NCI-H510A (cell line): ENCODE results near the gene HECTD2.
"Not testable (repeated sequence)": the region's sequence is repeated elsewhere in the genome, so short reads cannot be mapped to it uniquely, and the experiment has no call there.

ENCODE experiments used
- DNase-seq: peaks from one replicate; lab custom pipeline; 2025; lab: John Stamatoyannopoulos, UW

HECTD2 gene

GRCh38 chr10:91412354-91413087, 2.4 kb downstream of the HECTD2 start:
- DNase-seq: no peak

DNA sequence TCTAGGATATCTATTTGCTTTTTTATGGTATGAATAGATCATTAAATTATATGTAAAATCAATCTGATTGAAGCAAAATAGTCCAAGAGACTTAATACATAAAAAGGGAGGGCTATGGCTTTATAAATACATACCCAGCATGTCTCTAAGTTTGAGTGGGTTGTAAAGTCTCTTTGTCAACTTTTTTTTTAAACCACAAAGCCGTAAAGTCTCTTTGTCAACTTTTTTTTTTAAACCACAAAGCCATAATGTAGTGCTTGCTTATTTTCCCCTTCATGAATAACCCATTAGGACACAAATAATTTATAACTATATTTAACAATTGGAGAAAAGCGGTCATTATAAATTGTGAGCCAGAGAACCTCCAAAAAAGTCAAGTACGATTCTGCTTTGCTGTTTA, 5.7 kb downstream of the HECTD2 start:
- no peak for DNase-seq

GRCh38 chr10:91416339-91416855, 6.3 kb downstream of the HECTD2 start:
- no peak for DNase-seq

GRCh38 chr10:91418416-91418815, 8.3 kb downstream of the HECTD2 start:
- DNase-seq: no peak

- no peak for DNase-seq
Measured at GRCh38 chr10:91420868-91421267, 10.7 kb downstream of the HECTD2 start.

DNA sequence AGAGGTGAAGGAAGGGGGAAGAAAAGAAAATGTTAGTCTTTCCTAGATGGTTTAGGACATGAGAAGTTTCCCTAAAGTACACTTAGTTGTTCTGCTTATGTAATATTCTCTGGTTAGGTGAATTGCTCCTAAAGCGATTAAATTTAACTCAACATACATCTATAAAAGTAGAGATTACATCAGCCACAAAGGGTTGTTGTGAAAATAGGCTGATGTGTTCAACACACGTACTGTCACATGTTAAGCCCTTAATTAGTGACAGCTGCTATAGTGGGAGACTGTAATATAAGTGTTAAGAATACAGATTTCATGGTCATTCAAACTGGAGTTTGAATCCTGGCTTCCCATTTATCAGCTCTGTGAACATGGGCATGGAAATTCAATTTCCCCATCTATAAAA, 12.8 kb downstream of the HECTD2 start:
- no peak for DNase-seq

DNA sequence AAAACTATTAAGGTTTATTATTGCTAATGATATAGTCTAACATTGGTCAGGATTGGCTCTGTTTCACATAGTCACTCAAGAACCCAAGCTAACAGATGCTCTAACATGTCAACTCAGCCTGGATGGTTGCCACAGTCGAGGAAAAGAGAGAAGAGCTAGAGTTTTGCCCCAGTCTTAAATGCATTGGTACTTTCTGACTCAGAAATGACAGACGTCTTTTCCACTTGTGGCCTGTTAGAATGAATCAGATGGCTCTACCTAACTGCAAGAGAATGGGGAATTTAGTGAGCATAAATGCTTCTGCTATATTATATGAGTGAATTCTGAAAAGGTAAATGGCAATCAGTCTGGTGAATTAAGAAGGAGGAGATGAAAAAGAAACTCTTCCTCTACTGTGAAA, 13.9 kb downstream of the HECTD2 start:
- no peak for DNase-seq

GRCh38 chr10:91432175-91432574, 22.0 kb downstream of the HECTD2 start:
- DNase-seq: no peak

DNA sequence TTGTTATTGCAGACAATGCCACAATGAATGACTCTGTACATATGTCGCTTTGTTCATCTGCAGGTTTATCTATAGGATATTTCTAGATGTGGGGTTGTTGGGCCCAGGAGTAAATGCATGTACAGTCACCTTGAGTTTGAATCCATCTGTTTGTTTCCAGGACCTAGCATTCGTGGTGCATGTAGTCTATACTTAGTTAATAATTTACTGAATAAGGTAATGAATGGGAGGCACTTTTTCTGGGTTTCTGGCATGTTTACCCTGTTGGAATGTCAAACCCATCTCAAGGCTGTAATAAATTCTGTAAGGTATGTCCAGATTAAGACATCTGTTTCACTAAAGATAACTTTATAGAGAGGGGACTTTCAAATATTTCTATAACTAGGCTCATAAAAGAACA, 23.5 kb downstream of the HECTD2 start:
- no peak for DNase-seq

DNA sequence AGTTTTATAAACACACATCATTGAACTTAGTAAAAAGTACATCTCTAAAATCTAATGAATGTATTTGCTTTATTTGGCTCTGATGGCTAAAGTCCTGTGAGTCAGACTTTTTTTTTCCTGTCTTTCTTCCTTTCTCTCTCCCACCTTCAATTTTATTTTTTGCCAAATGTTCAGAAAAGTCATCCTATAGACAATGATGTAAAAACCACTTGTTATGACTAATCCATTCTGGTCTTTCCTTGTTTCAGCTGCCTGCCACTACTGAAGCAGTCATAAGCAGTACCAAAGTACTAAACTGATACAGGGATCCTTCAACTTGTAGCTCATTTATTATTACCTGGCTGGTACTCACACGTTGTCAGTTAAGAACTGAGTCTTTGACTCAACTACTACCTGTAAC, 23.9 kb downstream of the HECTD2 start:
- no peak for DNase-seq

GRCh38 chr10:91435241-91435640, 25.1 kb downstream of the HECTD2 start:
- no peak for DNase-seq

DNA sequence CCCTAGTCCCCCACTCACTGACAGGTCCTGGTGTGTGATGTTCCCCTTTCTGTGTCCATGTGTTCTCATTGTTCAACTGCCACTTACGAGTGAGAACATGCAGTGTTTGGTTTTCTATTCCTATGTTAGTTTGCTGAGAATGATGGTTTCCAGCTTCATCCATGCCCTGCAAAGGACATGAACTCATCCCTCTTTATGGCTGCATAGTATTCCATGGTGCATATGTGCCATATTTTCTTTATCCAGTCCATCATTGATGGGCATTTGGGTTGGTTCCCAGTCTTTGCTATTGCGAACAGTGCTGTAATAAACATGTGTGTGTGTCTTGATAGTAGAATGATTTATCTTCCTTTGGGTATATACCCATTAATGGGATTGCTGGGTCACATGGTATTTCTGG, 28.1 kb downstream of the HECTD2 start:
- not testable (repeated sequence) for DNase-seq

DNA sequence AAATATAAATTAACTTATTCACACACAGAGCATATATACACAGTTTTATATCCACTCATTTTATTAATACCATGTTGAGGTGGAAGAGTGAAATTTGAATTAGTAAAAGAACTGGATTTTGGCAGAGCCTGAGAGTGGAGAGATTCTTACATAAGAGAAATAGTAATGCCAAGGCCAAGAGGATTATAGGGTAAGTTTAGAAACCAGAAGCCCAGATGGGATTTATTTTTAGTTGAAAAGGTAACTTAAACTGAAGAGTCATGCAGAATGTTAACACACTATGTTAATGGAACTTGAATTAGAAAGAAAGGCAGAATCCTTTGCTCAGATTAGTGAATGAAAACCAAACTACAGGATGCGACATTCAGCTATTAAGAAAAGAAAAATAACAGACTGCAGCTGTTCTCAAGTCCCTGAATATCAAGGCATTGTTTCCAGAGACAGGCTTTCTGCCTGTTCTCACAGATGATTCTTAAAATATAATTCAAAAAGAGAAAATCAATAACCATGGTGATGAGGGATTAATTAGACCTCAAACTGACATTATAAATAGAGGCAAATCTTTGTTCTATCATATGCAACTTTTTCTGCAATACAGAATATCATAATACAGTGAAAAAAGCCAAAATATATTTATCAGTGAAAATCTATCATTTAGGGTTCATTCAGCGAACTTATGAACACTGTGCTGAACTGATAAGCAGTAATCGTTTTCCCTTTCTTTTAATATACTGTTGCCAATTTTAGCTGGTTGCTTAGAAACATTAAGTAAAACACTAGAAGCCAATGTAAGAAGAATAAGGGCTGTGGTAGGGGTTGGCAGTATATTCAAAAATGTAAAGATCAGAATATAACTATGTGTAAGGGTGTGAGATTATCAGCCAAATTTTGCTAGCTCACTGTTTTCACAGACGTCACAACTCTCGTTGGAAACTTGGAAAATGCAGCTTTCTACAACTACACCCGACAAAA, 34.4 kb downstream of the HECTD2 start:
- DNase-seq: no peak

- no peak for DNase-seq
Measured at GRCh38 chr10:91452063-91452462, 41.9 kb downstream of the HECTD2 start.

DNA sequence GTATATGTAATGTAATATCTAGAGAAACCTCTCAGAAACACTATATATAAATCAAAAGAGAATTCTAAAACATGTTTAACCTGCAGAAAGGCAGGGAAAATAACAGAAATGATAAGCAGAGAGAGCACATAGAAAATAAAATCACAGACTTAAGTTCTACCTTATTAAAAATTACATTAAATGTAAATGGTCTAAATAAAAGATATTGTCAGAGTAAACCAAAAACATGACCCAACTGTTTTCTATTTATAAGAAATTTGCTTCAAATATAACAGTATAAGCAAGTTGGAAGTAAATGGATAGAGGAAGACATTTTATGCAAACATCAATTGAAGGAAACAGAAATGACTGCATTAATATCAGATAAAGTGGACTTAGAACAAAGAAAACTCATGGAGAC, 43.4 kb downstream of the HECTD2 start:
- no peak for DNase-seq

DNA sequence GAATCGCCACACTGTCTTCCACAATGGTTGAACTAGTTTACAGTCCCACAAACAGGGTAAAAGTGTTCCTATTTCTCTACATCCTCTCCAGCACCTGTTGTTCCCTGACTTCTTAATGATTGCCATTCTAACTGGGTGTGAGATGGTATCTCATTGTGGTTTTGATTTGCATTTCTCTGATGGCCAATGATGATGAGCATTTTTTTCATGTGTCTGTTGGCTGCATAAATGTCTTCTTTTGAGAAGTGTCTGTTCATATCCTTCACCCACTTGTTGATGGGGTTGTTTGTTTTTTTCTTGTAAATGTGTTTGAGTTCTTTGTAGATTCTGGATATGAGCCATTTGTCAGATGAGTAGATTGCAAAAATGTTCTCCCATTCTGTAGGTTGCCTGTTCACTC, 45.0 kb downstream of the HECTD2 start:
- DNase-seq: not testable (repeated sequence)

- no peak for DNase-seq
Measured at GRCh38 chr10:91460681-91461080, 50.5 kb downstream of the HECTD2 start.

GRCh38 chr10:91462423-91462822, 52.3 kb downstream of the HECTD2 start:
- DNase-seq: no peak

GRCh38 chr10:91464500-91464899, 54.4 kb downstream of the HECTD2 start:
- DNase-seq: no peak

GRCh38 chr10:91465261-91465660, 55.1 kb downstream of the HECTD2 start:
- no peak for DNase-seq

- no peak for DNase-seq
Measured at GRCh38 chr10:91467114-91467513, 57.0 kb downstream of the HECTD2 start.

DNA sequence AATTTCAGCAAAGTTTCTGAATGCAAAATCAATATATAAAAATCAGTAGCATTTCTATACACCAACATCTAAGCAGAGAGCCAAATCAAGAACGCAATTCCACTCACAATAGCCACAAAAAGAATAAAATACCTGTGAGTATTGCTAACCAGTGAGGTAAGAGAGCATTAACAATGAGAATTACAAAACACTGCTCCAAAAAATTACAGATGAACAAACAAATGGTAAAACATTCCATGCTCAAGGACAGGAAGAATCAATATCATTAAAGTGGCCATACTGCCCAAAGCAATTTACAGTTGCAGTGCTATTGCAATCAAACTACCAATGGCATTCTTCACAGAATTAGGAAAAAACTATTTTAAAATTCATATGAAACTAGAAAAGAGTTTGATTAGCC, 61.5 kb downstream of the HECTD2 start:
- DNase-seq: no peak

DNA sequence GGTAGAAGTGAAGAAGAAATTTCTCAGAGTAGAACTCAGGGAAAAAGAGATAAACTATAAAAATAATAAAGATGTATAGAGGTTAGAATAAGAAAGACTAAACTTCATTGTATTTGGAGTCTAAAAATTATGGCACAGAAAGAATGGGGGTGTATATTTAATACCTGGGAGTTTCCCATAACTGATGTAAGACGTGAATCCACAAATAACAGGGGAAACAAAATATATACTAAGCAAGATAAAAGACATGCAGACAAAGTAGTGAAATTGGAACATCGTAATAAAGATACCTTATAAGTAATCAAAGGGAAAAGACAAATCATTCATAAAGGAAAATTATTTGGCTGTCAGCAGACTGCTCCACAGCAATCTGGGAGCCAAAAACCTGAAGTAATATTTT, 62.8 kb downstream of the HECTD2 start:
- no peak for DNase-seq
